Forelimb muscle (tissue), 1 donor: ENCODE measurements around the gene CDC23. TPM values are rescaled to one million over a fixed set of nuclear protein-coding genes. Genes with fewer than 3 reads are reported as not detected.

Source experiments
- DNase-seq: peaks from one replicate; pipeline ENCODE4 v3.0.0-alpha.2; 2013; ENCODE audit warnings: low read depth
- polyA plus RNA-seq: library from polyadenylated mRNA; unstranded; fragments of 120-200 nt; gene quantifications from one replicate; pipeline ENCODE4 v1.2.1, GENCODE V29; 2013; ENCODE audit not compliant: insufficient read length

CDC23 gene
- polyA plus RNA-seq, 1 donor, result 34.8 TPM

DNA sequence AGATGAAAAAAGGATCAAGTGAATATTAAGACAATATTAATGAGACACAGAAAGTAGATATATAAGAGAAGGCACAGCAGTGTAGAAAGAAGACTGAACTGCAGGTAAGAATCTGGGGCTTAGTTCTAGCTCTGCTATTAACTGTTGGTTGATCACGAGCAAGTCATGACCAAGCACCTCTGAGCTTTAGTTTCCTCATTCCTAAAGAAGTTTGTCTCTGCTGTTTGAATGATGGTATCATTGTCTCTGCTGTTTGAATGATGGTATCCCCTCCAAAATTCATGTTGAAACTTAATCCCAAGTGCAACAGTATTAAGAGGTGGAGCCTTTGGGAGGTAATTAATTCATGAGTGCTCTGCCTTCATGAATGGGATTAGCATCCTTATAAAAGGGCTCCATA lies 71.4 kb downstream of the CDC23 start:
- DNase-seq, result no peak

- no peak for DNase-seq
These were observed 72.9 kb downstream of the CDC23 start for GRCh38 chr5:138140268-138140667.

GRCh38 chr5:138139781-138140090 lies 73.4 kb downstream of the CDC23 start:
- no peak for DNase-seq

- no peak for DNase-seq
These were observed 74.0 kb downstream of the CDC23 start, which contains the start of gene NME5 for GRCh38 chr5:138138949-138139780. Gene NME5 (minus strand): TSS chr5:138139428. CDS start chr5:138138780, 648 bp downstream.

Other genes with a start within 250 kb of the CDC23 start
- 20.0 TPM for gene FAM13B, start 180.2 kb downstream of the CDC23 start, polyA plus RNA-seq
- gene WNT8A, start 129.3 kb downstream of the CDC23 start, polyA plus RNA-seq, result not detected
- 0.85 TPM for gene NME5, start 73.9 kb downstream of the CDC23 start, polyA plus RNA-seq
- gene BRD8, start 34.7 kb downstream of the CDC23 start, polyA plus RNA-seq, result 50.8 TPM
- 17.3 TPM for gene KIF20A, start 34.2 kb downstream of the CDC23 start, polyA plus RNA-seq
- 2.8 TPM for gene GFRA3, start 61.3 kb upstream of the CDC23 start, polyA plus RNA-seq
- 2.4 TPM for gene CDC25C, start 118.5 kb upstream of the CDC23 start, polyA plus RNA-seq
- gene FAM53C, start 124.9 kb upstream of the CDC23 start, polyA plus RNA-seq, result 43.1 TPM
- gene KDM3B, start 139.4 kb upstream of the CDC23 start, polyA plus RNA-seq, result 59.2 TPM
- 20.0 TPM for gene REEP2, start 225.7 kb upstream of the CDC23 start, polyA plus RNA-seq